T follicular helper cell (primary cell): ENCODE measurements around the gene CMPK1.

Source experiments
- DNase-seq: peaks from one replicate; pipeline ENCODE4 v3.0.0-alpha.2; 2020; ENCODE audit warnings: low read depth

Gene CMPK1

DNA sequence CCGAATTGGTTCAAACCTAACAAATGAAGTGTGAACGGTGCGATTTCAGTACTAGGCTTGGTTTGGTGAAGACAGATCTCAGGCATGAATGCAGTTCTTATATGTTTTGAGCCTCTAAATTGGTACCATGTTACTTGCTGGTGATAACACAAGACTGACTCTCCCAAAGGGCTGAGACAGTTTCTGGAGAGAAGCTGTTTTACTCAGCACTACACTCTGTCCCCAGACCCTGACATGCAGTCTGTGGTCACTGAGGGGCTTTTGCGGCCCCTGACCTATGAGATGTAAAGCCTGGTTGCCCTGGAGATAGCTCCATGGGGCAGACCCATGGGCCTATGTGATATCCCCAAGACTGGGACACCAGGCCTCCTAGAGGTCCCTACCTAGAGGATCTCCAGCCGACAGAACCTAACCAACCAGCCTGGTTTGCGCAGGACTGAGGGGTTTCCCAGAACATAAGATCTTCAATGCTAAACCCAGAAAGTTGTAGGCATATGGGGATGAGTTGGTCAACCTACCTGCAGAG is 63.1 kb downstream of the CMPK1 start:
- DNase-seq: no peak

DNA sequence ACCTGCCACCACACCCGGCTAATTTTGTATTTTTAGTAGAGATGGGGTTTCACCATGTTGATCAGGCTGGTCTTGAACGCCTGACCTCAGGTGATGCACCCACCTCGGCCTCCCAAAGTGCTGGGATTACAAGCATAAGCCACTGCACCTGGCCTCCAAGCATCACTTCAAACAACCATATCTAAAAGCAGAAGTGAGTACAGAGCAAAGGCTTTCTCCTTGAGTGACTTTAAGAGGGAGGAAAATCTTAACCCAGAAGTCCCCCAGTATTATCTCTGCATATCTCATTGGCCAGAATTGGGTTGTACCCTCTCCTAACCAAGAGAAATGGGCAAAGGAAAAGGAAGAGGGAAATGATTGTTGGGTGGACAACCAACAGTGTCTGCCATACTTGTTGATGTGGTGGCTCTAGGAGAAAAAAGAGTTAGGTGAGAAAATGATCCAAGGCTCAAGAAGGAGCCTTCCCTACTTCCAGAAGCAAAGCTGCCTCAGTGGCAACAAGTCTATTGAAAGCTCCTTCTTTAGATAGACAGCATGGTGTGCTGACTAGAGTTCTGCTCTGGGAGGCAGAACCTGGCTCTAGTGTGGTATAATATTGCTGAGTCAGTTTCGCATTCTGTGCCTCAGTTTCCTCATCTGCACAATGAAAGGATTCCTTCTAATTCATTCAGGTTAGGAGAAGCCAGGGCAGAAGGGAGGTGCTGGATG is 65.7 kb downstream of the CMPK1 start:
- DNase-seq: no peak

DNA sequence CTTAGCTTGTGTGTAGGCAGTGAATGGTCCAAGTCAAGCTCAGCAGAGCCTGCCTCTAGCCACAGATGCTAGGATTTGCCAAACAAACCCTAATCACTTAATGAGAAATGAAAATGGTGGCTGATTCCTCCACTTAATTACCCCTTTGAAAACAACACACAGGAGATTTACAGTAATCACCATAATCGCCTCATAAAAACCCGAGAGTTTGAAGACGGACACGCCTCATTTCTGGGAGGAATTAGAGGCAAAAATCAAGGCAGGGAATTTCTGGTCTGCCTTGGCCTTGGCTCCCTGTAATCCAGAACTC is 66.2 kb downstream of the CMPK1 start:
- no peak for DNase-seq

DNA sequence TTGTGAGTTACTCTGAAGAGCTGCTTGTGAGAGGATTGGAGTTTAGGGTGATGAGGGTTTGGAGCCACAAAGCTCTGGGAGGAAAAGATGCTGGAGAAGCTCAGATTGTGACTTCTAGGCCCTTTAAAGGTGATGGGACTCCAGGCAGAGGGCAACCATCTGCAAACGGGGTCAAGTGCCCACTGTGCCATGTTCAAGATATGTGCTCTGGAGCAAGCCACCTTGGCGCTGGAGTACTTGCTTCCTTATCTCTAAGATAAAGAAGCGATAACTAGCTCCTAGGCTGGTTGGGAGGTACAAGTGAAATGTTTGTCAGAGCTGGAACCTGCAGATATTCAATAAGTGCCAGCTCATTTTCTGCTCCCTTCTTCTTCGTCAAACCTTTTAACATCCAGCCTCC is 68.2 kb downstream of the CMPK1 start:
- DNase-seq: no peak

DNA sequence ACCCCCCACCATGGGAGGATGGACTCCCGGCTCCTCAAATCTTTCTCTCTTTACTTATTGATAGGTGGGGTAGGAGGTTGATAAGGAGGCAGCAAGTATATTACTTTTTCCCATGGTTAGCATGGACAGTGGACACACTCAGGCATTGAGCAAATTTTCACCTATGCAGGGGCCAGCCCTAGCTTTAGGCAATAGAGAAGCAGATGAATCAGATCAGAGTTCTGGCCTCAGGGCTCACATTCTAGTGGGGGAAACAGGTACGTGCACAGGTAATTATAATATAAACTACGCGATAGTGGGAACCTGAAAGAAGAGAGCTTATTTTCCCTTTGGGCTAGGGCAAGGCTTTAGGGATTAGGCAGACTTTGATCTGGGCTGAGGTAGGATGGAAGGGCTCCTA is 69.0 kb downstream of the CMPK1 start:
- no peak for DNase-seq

DNA sequence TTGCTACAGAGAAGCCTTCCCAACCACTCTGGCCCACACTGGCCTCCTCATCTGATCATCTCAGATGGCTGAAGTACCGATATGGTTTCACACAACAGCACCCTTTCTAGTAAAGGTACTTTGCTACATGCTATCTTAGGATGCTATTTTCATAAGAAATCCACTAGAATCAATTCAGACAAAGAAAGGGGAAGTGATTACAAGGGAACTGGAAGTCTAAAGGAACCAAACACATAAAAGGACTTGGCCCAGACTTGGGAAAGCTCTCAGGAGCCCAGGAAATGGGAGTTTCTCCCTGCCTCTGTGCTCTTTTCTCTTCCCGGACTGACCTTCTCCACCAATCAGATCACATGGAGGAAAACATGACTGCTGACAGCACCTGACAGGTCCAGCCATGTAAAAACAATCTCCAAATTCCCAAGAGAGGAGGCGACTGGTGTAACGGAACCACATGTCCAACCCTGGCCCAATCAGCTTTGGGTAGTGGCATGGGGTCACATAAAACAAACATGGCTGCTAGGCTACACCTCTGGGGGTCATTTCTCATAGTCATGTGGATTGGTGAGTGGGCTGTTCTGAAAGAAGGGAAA is 69.8 kb downstream of the CMPK1 start:
- no peak for DNase-seq

DNA sequence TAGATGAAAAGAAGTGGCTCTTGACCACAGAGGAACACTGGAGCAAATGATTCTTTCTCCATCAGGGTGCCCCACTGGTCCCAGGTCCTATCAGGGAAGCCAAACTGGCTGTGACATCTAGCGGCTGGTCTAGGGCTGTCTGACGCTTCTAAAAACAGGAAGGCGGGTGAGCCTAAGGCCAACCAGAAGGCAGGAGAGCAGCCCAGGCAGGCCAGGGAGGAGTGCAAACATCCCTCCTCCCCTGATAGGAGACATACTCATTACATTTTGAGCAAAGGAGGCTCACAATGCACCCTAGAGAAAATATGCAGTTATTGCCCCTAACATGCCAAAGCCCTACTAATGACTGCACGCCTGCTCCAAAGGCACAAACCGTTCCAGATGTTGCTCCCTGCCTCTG is 72.1 kb downstream of the CMPK1 start:
- no peak for DNase-seq

DNA sequence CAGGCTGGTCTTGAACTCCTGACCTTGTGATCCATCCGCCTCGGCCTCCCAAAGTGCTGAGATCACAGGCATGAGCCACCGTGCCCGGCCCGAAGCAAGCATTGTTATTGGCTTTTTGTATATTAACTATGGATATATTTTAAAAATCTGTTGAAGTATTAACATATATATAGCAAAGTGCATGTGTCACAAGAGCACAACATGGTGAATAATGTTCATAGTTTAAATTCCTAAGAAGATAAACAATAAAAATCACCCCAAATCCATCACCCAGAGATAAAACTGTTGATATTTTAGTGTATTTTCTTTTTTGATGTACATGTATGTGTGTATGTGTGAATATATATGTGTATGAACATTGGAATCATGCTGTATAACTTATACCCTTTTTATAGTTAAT is 73.4 kb downstream of the CMPK1 start:
- DNase-seq: no peak

DNA sequence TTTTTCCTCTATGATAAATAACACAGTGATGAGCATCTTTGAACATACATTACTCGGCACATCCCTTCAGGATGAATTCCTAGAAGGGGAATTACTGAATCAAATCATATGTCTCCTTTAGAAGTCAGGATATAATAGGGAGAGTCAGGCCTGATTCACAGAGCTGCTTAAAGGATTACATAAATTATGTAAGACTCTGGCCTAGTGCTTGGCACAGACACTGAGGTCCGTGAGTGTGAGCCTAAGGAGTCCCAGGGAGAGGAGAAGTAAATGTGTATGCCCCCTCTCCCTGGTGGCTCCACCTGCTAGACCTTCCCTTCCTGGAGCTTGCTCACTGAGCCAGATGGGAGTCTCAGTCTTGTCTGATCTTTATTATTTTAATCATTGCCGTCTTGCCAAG is 73.9 kb downstream of the CMPK1 start:
- DNase-seq: no peak

DNA sequence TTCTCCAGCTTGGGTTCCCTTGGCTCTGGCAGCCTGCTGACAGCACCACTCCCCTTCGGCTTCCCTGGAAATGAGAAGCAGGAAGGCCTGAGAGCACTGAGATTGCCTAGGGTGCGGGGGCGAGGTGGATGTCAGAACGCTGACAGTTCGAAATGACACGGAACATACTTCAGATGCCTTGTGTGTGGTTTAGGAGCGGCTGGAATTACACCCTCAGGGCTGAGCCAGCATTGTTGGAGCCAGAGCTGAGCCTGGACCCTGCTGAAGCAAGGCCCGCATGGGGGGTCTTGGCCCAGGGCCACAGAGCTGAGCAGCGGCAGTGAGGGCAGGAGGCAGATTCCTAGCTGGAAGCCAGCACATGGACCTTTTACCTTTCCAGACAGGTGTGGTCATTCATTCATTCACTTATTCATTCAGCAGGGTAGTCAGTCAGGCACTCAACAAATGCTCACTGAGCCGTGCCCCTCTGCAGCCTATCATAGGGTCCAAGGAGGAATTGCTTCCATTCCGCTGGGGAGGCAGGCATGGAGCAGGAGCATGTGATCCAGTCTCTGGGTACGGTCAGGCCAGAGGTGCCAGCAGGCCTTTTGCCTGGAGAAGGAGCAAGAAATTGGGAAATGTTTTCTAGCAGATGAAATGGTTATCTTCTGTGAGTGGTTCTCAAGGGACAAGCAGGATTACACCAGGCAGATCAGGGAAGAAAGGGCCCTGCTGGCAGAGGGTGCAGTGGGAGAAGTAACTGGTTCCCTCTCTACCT is 75.9 kb downstream of the CMPK1 start:
- no peak for DNase-seq

DNA sequence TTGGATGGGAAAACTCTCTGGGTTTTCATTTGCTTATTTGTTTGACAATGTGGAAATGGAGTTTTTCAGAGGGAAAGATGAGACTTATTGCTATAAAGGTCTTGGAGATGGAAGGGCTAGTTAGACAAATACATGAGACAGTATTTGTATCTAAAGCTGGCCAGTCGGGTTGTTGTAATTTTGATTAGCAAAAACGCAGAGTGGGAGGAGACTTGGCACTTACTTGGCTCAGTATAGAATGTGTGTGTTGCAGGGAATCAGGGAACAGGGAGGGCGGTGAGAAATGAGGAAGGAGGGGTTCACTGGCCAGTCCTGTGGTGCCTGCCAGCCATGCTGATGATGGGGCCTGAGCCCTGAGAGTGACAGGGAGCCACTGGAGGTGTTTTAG is 76.5 kb downstream of the CMPK1 start:
- DNase-seq: no peak

DNA sequence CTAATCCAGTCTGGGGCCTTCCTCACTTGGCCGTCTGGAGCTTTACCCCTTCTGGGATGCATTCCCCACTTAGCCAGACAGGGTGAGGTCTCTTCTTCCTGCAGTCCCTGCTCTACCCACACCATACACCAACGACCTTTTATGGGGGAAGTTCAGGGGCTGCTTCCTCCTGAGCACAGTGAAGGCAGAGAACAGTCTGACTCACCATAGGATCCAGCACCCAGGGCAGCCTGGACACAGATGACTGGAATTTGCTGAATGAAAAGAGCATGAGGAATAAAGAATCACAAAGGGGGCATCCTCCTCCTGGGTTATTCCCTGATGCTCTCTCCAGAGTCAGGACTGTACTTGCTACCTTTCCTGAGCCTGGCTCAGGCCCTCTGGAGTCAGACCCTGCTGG is 77.8 kb downstream of the CMPK1 start:
- DNase-seq: no peak

DNA sequence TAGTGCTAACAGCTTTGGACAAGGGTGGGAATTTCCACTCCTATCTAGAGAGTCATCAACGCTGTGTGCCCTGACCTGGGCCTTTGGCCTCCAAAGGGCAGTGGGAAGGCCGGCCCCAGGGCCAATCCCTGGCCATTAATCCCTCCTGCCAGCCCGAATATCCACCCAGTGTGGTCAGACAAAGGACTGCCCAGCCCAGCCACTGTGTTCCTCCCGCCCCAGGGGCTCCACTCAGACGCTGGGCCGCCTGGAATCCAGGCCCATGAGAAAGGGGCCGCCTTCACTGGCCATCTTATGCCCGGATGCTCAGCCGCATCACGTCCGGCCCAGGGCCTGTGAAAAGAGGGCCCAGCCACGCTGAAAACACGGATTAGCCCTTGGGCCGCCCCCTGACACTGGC is 78.8 kb downstream of the CMPK1 start:
- no peak for DNase-seq

DNA sequence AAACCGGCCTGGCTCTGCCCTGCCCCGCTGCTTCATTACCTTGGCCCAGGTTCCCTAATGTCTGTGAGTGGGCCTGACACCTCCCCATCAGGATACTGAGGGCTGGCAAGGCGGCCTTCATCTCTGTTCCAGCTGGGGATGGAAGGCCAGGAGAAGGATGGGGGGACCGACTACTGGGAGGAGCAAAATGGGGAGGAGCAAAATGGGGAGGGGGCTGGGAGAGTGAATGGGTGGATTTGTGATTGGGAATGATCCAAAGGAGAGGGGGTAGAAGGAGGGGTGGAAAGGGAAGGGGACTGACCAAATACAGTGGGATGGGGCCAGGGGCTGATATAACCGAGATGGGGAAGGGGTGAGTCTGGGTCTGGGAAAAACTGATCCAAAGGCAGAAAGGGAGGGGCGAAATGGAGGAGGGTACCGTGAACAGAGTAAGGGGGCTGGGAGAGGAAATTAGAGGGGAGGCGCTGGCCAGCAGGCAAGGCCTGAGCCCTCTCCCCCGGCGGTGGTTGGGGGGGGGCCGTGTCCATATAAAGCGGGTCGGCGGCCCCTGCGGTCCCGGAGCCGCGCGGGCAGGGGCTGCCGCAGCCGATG is 82.2 kb downstream of the CMPK1 start, which contains the start of gene FOXE3:
Gene FOXE3, plus strand, starts transcription at position 558 of the 591 bp plus-strand sequence. Its CDS starts 31 bp downstream, at position 589.
- no peak for DNase-seq

DNA sequence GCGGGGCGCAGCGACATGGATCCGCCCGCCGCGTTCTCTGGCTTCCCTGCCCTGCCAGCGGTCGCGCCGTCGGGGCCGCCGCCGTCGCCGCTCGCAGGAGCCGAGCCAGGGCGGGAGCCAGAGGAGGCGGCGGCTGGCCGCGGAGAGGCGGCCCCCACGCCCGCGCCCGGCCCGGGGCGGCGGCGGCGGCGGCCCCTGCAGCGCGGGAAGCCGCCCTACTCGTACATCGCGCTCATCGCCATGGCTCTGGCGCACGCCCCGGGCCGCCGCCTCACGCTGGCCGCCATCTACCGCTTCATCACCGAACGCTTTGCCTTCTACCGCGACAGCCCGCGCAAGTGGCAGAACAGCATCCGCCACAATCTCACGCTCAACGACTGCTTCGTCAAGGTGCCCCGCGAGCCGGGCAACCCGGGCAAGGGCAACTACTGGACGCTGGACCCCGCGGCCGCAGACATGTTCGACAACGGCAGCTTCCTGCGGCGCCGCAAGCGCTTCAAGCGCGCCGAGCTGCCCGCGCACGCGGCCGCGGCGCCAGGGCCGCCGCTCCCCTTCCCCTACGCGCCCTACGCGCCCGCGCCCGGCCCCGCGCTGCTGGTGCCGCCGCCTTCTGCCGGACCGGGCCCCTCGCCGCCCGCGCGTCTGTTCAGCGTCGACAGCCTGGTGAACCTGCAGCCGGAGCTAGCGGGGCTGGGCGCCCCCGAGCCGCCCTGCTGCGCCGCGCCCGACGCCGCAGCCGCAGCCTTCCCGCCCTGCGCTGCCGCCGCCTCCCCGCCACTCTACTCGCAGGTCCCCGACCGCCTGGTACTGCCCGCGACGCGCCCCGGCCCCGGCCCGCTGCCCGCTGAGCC is 83.0 kb downstream of the CMPK1 start:
- DNase-seq: no peak

DNA sequence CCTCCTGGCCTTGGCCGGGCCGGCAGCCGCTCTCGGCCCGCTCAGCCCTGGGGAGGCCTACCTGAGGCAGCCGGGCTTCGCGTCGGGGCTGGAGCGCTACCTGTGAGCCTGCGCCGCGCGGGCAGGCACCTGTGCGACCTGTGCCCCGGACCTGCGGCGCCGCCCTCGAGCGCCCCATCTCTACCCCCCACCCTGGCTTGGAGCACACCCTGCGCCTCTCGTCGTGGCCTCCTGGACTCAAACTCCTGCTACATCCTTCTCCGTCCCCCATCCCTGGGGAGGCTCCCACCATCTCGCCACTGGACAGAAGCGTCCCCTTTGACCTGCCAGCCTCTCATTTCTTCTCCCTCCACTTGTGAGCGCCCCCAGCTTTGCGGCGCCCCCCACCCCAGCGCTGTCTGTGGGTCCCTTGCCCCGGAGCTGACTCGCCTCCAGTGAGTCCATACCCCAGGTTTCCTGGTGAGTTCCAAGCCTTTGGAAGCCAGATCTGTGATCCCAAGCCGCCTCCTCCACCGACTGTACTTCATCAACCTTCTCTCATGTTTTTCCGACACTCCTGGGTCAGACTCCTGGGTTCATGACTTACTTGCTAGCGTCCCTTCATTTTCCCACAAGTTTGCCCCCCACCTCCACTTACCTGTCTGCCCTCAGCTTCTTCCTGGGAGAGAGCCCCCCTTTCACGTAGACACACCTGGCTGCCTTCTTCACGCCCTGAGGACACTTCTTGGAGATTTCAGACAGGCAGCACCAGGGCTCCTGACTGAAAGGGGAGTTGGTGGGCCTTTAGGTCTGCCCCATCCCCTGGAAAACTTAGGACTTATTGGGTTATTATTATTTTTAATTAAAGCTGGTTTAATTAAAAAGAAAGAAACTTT is 83.8 kb downstream of the CMPK1 start:
- no peak for DNase-seq

DNA sequence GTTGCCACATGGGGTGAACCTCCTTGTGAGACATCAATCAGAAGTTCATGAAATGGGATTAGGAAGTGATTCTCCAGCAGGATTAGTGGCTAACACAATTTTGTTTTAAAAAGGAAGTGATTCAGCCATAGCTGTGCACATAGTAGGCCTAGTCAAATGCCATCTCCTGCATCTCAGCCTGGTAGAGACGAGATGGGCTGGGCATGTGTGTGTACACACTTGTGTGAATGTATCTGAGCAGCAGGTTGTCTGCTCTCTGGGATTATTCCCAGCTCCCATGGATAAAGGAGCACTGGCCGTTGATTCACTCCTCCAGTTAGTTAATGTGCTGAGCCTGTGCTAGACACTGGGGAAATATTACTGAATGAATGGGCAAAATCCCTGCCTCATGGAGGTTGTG is 84.5 kb downstream of the CMPK1 start:
- no peak for DNase-seq

DNA sequence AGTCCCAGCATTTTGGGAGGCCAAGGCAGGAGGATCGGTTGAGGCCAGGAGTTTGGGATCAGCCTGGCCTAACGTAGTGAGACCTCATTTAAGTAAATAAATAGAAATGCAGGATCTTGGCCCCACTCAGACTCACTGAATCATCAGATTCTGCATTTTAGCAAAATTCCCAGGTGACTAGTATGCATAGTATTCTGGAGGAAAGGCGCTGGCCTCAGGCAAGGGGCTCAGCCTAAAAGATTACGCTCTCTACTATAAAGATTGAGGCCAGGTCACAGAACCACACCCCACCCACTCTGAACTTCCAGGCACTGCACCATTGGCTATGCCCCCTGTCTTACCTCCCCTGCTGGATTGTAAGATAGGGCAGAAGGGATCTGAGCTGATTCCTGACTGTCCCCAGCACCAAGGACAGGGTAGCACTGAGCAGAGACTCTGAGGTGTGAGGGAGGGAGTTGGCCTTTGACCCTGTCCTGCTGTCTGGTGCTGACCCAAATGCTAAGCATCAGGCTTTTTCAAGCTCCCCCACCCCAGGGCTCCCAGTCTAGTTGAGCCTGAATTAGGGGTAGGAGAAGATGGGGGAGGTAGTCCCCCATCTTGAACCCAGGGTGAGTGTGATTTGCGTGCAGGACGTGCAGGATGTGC is 85.2 kb downstream of the CMPK1 start:
- no peak for DNase-seq

DNA sequence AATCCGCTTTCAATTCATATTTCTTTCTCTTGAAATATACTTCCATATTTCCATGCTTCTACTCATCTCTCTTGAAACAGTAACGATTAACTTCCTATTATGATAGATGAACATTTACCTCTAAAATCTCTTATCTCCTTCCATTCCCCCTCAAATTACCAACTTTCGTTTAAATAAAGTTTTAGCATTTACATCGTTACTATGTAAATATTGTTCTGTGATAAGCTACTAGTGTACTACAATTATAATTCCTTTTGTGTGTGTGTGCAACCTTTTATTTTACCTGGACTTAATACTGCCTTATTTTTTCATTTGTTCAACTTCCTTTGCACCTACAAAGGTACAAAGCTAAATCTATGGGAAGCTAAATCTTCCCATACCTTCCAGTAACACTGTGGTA is 87.0 kb downstream of the CMPK1 start:
- no peak for DNase-seq

DNA sequence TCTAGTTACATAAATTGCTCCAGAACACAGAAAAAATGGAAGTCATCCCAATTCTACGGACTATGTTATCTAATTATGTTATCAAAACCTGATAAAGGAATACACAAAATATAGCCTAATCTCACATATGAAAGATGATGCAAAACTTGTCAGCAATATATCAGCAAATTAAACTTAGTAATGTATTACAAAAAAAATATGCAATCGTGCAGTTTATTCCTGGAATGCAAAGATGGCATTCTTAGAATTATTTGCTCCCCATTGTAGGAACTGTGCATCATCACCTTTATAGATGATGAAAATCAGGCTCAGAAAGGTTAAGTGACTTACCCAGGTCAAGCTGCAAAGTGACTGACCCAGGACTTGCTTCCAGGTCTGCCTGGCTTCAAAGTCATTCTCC is 90.3 kb downstream of the CMPK1 start:
- no peak for DNase-seq
